Measurements from ENCODE around the gene RNF19B. TPM values are rescaled to one million over a fixed set of nuclear protein-coding genes. Genes with fewer than 3 reads are reported as not detected.
A peak's percentile ranks its signal among the peaks of the same experiment; 100 is the strongest.

The RNF19B gene
- total and polyA plus RNA-seq, 2 of the 13 experiments (the other 11 are each of a cell fraction or from before 2014, with no cell fraction given) = 15.3 to 22.5 TPM

GRCh38 chr1:32963746-32964460, 706 bp downstream of the RNF19B start (continued):
- TF ChIP-seq MAX (IDR thresholded peaks at IDR 0.05) (0 out of 2 replicates have a peak, but pooled peaks have one; percentile 28), ZNF180 (CRISPR knock-in tag; IDR thresholded peaks at IDR 0.05; ENCODE audit: borderline replicate concordance, low read depth) (no peak), YY1 (IDR thresholded peaks at IDR 0.05; ENCODE audit: insufficient read depth, insufficient replicate concordance, low read depth, low read length) (no peak), ZUFSP (CRISPR knock-in tag; IDR thresholded peaks at IDR 0.05; ENCODE audit: borderline replicate concordance) (no peak), TAF1 (CRISPR knock-in tag; IDR thresholded peaks at IDR 0.05) (no peak), ZNF230 (CRISPR knock-in tag; IDR thresholded peaks at IDR 0.05) (no peak), ATF4 (CRISPR knock-in tag; IDR thresholded peaks at IDR 0.05) (no peak), FOXC1 (CRISPR knock-in tag; IDR thresholded peaks at IDR 0.05; ENCODE audit: borderline replicate concordance) (no peak; the same call in 1 of the 2 replicates), TCF12 (IDR thresholded peaks at IDR 0.05) (no peak), TCF12 (CRISPR knock-in tag; IDR thresholded peaks at IDR 0.05) (0 out of 2 replicates have a peak, but pooled peaks have one; percentile 20), FOXO4 (CRISPR knock-in tag; conservative IDR thresholded peaks at IDR 0.05) (no peak), NONO (IDR thresholded peaks at IDR 0.05) (no peak), NONO (CRISPR knock-in tag; conservative IDR thresholded peaks at IDR 0.05) (peak; percentile 63; the same call in 1 of the 2 replicates), ETV5 (CRISPR knock-in tag; IDR thresholded peaks at IDR 0.05; ENCODE audit: borderline replicate concordance) (no peak), SRY (CRISPR knock-in tag; IDR thresholded peaks at IDR 0.05) (peak; percentile 58; the same call in 1 of the 2 replicates), UBTF (CRISPR knock-in tag; IDR thresholded peaks at IDR 0.05) (peak; percentile 74), ARHGAP35 (CRISPR knock-in tag; IDR thresholded peaks at IDR 0.05; ENCODE audit: borderline replicate concordance) (0 out of 2 replicates have a peak, but pooled peaks have one; percentile 57), ZNF891 (CRISPR knock-in tag; IDR thresholded peaks at IDR 0.05) (no peak), ZNF816 (CRISPR knock-in tag; IDR thresholded peaks at IDR 0.05; ENCODE audit: borderline replicate concordance) (0 out of 2 replicates have a peak, but pooled peaks have one; percentile 27), ZNF543 (CRISPR knock-in tag; IDR thresholded peaks at IDR 0.05) (peak; percentile 52; the same call in 1 of the 2 replicates), ZNF691 (CRISPR knock-in tag; IDR thresholded peaks at IDR 0.05; ENCODE audit: borderline replicate concordance, low read depth) (no peak), ZC3H13 (CRISPR knock-in tag; IDR thresholded peaks at IDR 0.05) (0 out of 2 replicates have a peak, but pooled peaks have one; percentile 30)
